Thymus (tissue), 11 donors: Measurements from ENCODE around the gene USP24. TPM values are rescaled to one million over a fixed set of nuclear protein-coding genes. Genes with fewer than 3 reads are reported as not detected.
"Not testable (repeated sequence)": the region's sequence is repeated elsewhere in the genome, so short reads cannot be mapped to it uniquely, and the experiment has no call there.

ENCODE experiments used
- DNase-seq, 9 donors: peaks; one replicate each; pipeline ENCODE4 v3.0.0-alpha.2; 2013; ENCODE audit warnings: low spot score in 9 of 9, low read depth in 6 of 9, missing footprints in 1 of 9
- H3K27ac ChIP-seq, 2 donors: one replicate each; pipeline ENCODE4 v1.5.1; 2013; ENCODE audit warnings: control low read depth in 1 of 2, low read depth in 1 of 2, low read length in 1 of 2, mild to moderate bottlenecking in 1 of 2, moderate library complexity in 1 of 2
- H3K27me3 ChIP-seq, 2 donors: one replicate each; pipeline ENCODE4 v1.5.1; 2013; ENCODE audit warnings: low read length in 1 of 2; ENCODE audit not compliant: control insufficient read depth in 2 of 2, insufficient read depth in 1 of 2
- H3K36me3 ChIP-seq, 2 donors: one replicate each; pipeline ENCODE4 v1.5.1; 2013; ENCODE audit warnings: low read length in 1 of 2, mild to moderate bottlenecking in 1 of 2, moderate library complexity in 1 of 2; ENCODE audit not compliant: control insufficient read depth in 2 of 2, insufficient read depth in 2 of 2
- H3K4me1 ChIP-seq, 2 donors: one replicate each; pipeline ENCODE4 v1.5.1; 2013; ENCODE audit warnings: low read length in 2 of 2; ENCODE audit not compliant: control insufficient read depth in 2 of 2, insufficient read depth in 2 of 2
- H3K4me3 ChIP-seq, 2 donors: one replicate each; pipeline ENCODE4 v1.5.1; 2013; ENCODE audit warnings: low read length in 2 of 2, control low read depth in 1 of 2, mild to moderate bottlenecking in 1 of 2
- H3K9me3 ChIP-seq, 2 donors: one replicate each; pipeline ENCODE4 v1.5.1; 2013; ENCODE audit warnings: low read length in 1 of 2, mild to moderate bottlenecking in 1 of 2; ENCODE audit not compliant: control insufficient read depth in 2 of 2, insufficient read depth in 1 of 2
- WGBS: extraction: QIAGEN DNeasy Blood & Tissue Kit; methylation state at CpG from one replicate; pipeline ENCODE4 v1.1.7; 2013; 5-methylcytosine and 5-hydroxymethylcytosine counted together
- polyA plus RNA-seq: library from polyadenylated mRNA; stranded (reverse); fragments of 200-250 nt; gene quantifications from one replicate; pipeline ENCODE4 v1.2.3, GENCODE V29; 2013
- total RNA-seq: library from RNA; stranded (reverse); fragments of 120-200 nt; gene quantifications from one replicate; pipeline ENCODE4 v1.2.4, GENCODE V29; 2013
- donor health status: healthy.

USP24 gene
- total and polyA plus RNA-seq, 2 donors, result 17.7 to 34.4 TPM

GRCh38 chr1:55206210-55206609 lies 9.0 kb downstream of the USP24 start:
- 96% methylated on average over 2 of the region's 2 CpGs for WGBS
- Histone ChIP-seq H3K36me3 (peaks cover 0 to 4% of the 10 kb centered on the region in 2 donors), H3K4me3 (no peak overlapping the region), H3K27ac (no peak overlapping the region), H3K9me3 (no peaks in the 10 kb centered on the region), H3K4me1 (peaks cover under 1 to 6% of the 10 kb centered on the region in 2 donors), H3K27me3 (no peaks in the 10 kb centered on the region)
- no peak for DNase-seq

- Histone ChIP-seq H3K9me3 (no peaks in the 10 kb centered on the region), H3K27me3 (no peaks in the 10 kb centered on the region), H3K4me3 (no peak overlapping the region), H3K27ac (no peak overlapping the region), H3K4me1 (peaks cover 3% of the 10 kb centered on the region in 2 donors), H3K36me3 (peaks cover 0 to 4% of the 10 kb centered on the region in 2 donors)
- WGBS, result 91% methylated on average over 1 of the region's 1 CpG
- DNase-seq, result no peak
Measured at GRCh38 chr1:55204997-55205396, 10.2 kb downstream of the USP24 start.

GRCh38 chr1:55203064-55203463 lies 12.1 kb downstream of the USP24 start:
- Histone ChIP-seq H3K27ac (no peak overlapping the region), H3K4me3 (no peak overlapping the region), H3K4me1 (peaks cover 3% of the 10 kb centered on the region in 2 donors), H3K36me3 (peaks cover 0 to 4% of the 10 kb centered on the region in 2 donors), H3K27me3 (no peaks in the 10 kb centered on the region), H3K9me3 (no peaks in the 10 kb centered on the region)
- DNase-seq, result no peak
- 79% methylated on average over 2 of the region's 2 CpGs for WGBS

GRCh38 chr1:55200667-55201066 lies 14.5 kb downstream of the USP24 start:
- no peaks in the 10 kb centered on the region for H3K27me3 ChIP-seq
- no peaks in the 10 kb centered on the region for H3K9me3 ChIP-seq
- 72% methylated on average over 2 of the region's 2 CpGs for WGBS
- H3K27ac ChIP-seq, result no peak overlapping the region
- H3K4me3 ChIP-seq, result no peak overlapping the region
- H3K4me1 ChIP-seq, result peaks cover 3% of the 10 kb centered on the region in 2 donors
- no peaks in the 10 kb centered on the region for H3K36me3 ChIP-seq
- DNase-seq, result peak in 1 of 9 donors; percentile 34

- H3K27ac ChIP-seq, H3K4me1 ChIP-seq, H3K4me3 ChIP-seq, H3K27me3 ChIP-seq, H3K36me3 ChIP-seq, H3K9me3 ChIP-seq, DNase-seq: not testable (repeated sequence)
- 93% methylated on average over 9 of the region's 9 CpGs for WGBS
Measured at GRCh38 chr1:55199735-55200134, 15.4 kb downstream of the USP24 start.

GRCh38 chr1:55198044-55198443 lies 17.1 kb downstream of the USP24 start:
- Histone ChIP-seq H3K4me3 (no peak overlapping the region), H3K4me1 (peaks cover 0 to 3% of the 10 kb centered on the region in 2 donors), H3K36me3 (peaks cover 0 to 4% of the 10 kb centered on the region in 2 donors), H3K27me3 (no peaks in the 10 kb centered on the region), H3K9me3 (no peaks in the 10 kb centered on the region), H3K27ac (no peak overlapping the region)
- WGBS, result 98% methylated on average over 4 of the region's 4 CpGs
- DNase-seq, result no peak

GRCh38 chr1:55197099-55197498 lies 18.1 kb downstream of the USP24 start:
- H3K27me3 ChIP-seq, result no peaks in the 10 kb centered on the region
- no peak for DNase-seq
- H3K9me3 ChIP-seq, result no peaks in the 10 kb centered on the region
- 98% methylated on average over 1 of the region's 1 CpG for WGBS
- H3K4me3 ChIP-seq, result no peak overlapping the region
- H3K4me1 ChIP-seq, result peaks cover 0 to 3% of the 10 kb centered on the region in 2 donors
- H3K27ac ChIP-seq, result no peak overlapping the region
- peaks cover 0 to 4% of the 10 kb centered on the region in 2 donors for H3K36me3 ChIP-seq

- no peak for DNase-seq
- H3K9me3 ChIP-seq, result no peaks in the 10 kb centered on the region
- no peaks in the 10 kb centered on the region for H3K27me3 ChIP-seq
- H3K4me3 ChIP-seq, result no peak overlapping the region
- H3K27ac ChIP-seq, result no peak overlapping the region
- H3K36me3 ChIP-seq, result peaks cover 0 to 4% of the 10 kb centered on the region in 2 donors
- peaks cover 0 to 3% of the 10 kb centered on the region in 2 donors for H3K4me1 ChIP-seq
- WGBS, result 91% methylated on average over 5 of the region's 5 CpGs
Measured at GRCh38 chr1:55196433-55197035, 18.6 kb downstream of the USP24 start.

GRCh38 chr1:55195521-55196233 lies 19.5 kb downstream of the USP24 start:
- 97% methylated on average over 3 of the region's 3 CpGs for WGBS
- peaks cover 0 to 4% of the 10 kb centered on the region in 2 donors for H3K36me3 ChIP-seq
- no peak for DNase-seq

More at GRCh38 chr1:55195521-55196233, 19.5 kb downstream of the USP24 start:
- Histone ChIP-seq H3K4me1 (no peaks in the 10 kb centered on the region), H3K4me3 (no peak overlapping the region), H3K27ac (no peak overlapping the region), H3K9me3 (no peaks in the 10 kb centered on the region), H3K27me3 (no peaks in the 10 kb centered on the region)
